Liver (tissue), 3 donors: ENCODE data around the gene DLX5.

Experiments
- FOXA2 ChIP-seq: IDR thresholded peaks from 2 replicates; pipeline ENCODE4 v1.6.1; 2016; ENCODE audit warnings: antibody characterized with exemption
- HNF4A ChIP-seq, 2 donors: conservative IDR thresholded peaks; 2 replicates each; pipeline ENCODE4 v1.6.1; 2016; ENCODE audit warnings: antibody characterized with exemption in 2 of 2, mild to moderate bottlenecking in 2 of 2
- JUND ChIP-seq, 2 donors: IDR thresholded peaks; 2 replicates each; pipeline ENCODE4 v1.6.1; 2016; ENCODE audit warnings: antibody characterized with exemption in 2 of 2
- TAF1 ChIP-seq: conservative IDR thresholded peaks from 2 replicates; pipeline ENCODE4 v1.6.1; 2016; ENCODE audit warnings: antibody characterized with exemption, mild to moderate bottlenecking
- YY1 ChIP-seq: IDR thresholded peaks from 2 replicates; pipeline ENCODE4 v1.6.1; 2016; ENCODE audit warnings: antibody characterized with exemption, mild to moderate bottlenecking
- TF ChIP-seq, protein P1 (sequence below): fragments of 150-350 bp; IDR thresholded peaks from 2 replicates; pipeline ENCODE4 v1.5.1; 2017; ENCODE audit warnings: improper control_type of control experiment, low read depth, low read length; ENCODE audit not compliant: missing input control
- donor health status: healthy.
- donor health status: healthy.

- TF ChIP-seq, protein P1, sequence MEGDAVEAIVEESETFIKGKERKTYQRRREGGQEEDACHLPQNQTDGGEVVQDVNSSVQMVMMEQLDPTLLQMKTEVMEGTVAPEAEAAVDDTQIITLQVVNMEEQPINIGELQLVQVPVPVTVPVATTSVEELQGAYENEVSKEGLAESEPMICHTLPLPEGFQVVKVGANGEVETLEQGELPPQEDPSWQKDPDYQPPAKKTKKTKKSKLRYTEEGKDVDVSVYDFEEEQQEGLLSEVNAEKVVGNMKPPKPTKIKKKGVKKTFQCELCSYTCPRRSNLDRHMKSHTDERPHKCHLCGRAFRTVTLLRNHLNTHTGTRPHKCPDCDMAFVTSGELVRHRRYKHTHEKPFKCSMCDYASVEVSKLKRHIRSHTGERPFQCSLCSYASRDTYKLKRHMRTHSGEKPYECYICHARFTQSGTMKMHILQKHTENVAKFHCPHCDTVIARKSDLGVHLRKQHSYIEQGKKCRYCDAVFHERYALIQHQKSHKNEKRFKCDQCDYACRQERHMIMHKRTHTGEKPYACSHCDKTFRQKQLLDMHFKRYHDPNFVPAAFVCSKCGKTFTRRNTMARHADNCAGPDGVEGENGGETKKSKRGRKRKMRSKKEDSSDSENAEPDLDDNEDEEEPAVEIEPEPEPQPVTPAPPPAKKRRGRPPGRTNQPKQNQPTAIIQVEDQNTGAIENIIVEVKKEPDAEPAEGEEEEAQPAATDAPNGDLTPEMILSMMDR, result no peak
- TF ChIP-seq JUND (IDR thresholded peaks at IDR 0.05) (no peak), FOXA2 (no peak), TAF1 (no peak), YY1 (no peak), HNF4A (conservative IDR thresholded peaks at IDR 0.05) (no peak)
Observed at GRCh38 chr7:96995406-96996110, 29.1 kb downstream of the DLX5 start.
